GM12874 (cell line): ENCODE results near the gene KIAA1755.
A peak's percentile ranks its signal among the peaks of the same experiment; 100 is the strongest.

Experiments used
- TF ChIP-seq, protein P1 (sequence below): IDR thresholded peaks from 2 replicates; pipeline ENCODE4 v1.5.1; 2011; ENCODE audit warnings: low read depth, mild to moderate bottlenecking, control low read depth, low read length, moderate library complexity; ENCODE audit not compliant: insufficient read depth

Gene KIAA1755

GRCh38 chr20:38248133-38248532, 12.4 kb downstream of the KIAA1755 start:
- TF ChIP-seq, protein P1, sequence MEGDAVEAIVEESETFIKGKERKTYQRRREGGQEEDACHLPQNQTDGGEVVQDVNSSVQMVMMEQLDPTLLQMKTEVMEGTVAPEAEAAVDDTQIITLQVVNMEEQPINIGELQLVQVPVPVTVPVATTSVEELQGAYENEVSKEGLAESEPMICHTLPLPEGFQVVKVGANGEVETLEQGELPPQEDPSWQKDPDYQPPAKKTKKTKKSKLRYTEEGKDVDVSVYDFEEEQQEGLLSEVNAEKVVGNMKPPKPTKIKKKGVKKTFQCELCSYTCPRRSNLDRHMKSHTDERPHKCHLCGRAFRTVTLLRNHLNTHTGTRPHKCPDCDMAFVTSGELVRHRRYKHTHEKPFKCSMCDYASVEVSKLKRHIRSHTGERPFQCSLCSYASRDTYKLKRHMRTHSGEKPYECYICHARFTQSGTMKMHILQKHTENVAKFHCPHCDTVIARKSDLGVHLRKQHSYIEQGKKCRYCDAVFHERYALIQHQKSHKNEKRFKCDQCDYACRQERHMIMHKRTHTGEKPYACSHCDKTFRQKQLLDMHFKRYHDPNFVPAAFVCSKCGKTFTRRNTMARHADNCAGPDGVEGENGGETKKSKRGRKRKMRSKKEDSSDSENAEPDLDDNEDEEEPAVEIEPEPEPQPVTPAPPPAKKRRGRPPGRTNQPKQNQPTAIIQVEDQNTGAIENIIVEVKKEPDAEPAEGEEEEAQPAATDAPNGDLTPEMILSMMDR = no peak

GRCh38 chr20:38247166-38247509, 13.4 kb downstream of the KIAA1755 start:
- TF ChIP-seq, protein P1 = no peak

GRCh38 chr20:38246357-38247165, 14.0 kb downstream of the KIAA1755 start:
- TF ChIP-seq, protein P1 = no peak

- TF ChIP-seq, protein P1 = no peak
Observed at GRCh38 chr20:38245753-38246152, 14.8 kb downstream of the KIAA1755 start.

GRCh38 chr20:38243709-38244020, 16.9 kb downstream of the KIAA1755 start:
- TF ChIP-seq, protein P1 = no peak

- TF ChIP-seq, protein P1 = peak; percentile 52; the same call in 1 of the 2 replicates
Observed at GRCh38 chr20:38242848-38243708, 17.5 kb downstream of the KIAA1755 start.

- TF ChIP-seq, protein P1 = no peak
Observed at GRCh38 chr20:38241201-38241600, 19.3 kb downstream of the KIAA1755 start.
